OCI-M1 (cell line): ENCODE results near the gene UGDH.
"Not testable (repeated sequence)": the region's sequence is repeated elsewhere in the genome, so short reads cannot be mapped to it uniquely, and the experiment has no call there.

Experiments used
- DNase-seq: peaks from one replicate; lab custom pipeline; 2025; lab: John Stamatoyannopoulos, UW

The UGDH gene

GRCh38 chr4:39495446-39496213, 31.6 kb downstream of the UGDH start:
- peak; percentile 3 for DNase-seq

GRCh38 chr4:39494354-39494753, 32.9 kb downstream of the UGDH start:
- no peak for DNase-seq

GRCh38 chr4:39490322-39490721, 36.9 kb downstream of the UGDH start:
- no peak for DNase-seq

GRCh38 chr4:39486221-39486804, 40.9 kb downstream of the UGDH start:
- DNase-seq, result no peak

GRCh38 chr4:39484582-39485272, 42.5 kb downstream of the UGDH start:
- no peak for DNase-seq

- no peak for DNase-seq
These were observed 46.1 kb downstream of the UGDH start for GRCh38 chr4:39480902-39481695.

- no peak for DNase-seq
These were observed 47.0 kb downstream of the UGDH start for GRCh38 chr4:39480251-39480650.

GRCh38 chr4:39476187-39476895, 50.9 kb downstream of the UGDH start:
- DNase-seq, result no peak

- no peak for DNase-seq
These were observed 54.8 kb downstream of the UGDH start for GRCh38 chr4:39472396-39472795.

GRCh38 chr4:39470402-39470801, 56.8 kb downstream of the UGDH start:
- no peak for DNase-seq

GRCh38 chr4:39469429-39470077, 57.7 kb downstream of the UGDH start:
- peak; percentile 89 for DNase-seq

- DNase-seq, result no peak
These were observed 59.8 kb downstream of the UGDH start for GRCh38 chr4:39467464-39467863.

- DNase-seq, result no peak
These were observed 60.5 kb downstream of the UGDH start for GRCh38 chr4:39466747-39467146.

- peak; percentile 84 for DNase-seq
These were observed 62.2 kb downstream of the UGDH start for GRCh38 chr4:39464886-39465501.

- DNase-seq, result peak; percentile 98
These were observed 68.5 kb downstream of the UGDH start, which contains the start of the genes LIAS and RPL9 for GRCh38 chr4:39458505-39459300. Gene LIAS, plus strand, starts transcription at chr4:39459056. Its CDS starts 62 bp downstream, at chr4:39459118. Gene RPL9, minus strand, starts transcription at chr4:39458922. Its CDS starts 483 bp downstream, at chr4:39458439.

- DNase-seq, result not testable (repeated sequence)
These were observed 69.1 kb downstream of the UGDH start for GRCh38 chr4:39458161-39458504.

- DNase-seq, result no peak
These were observed 70.1 kb downstream of the UGDH start for GRCh38 chr4:39456946-39457763.

- no peak for DNase-seq
These were observed 71.8 kb downstream of the UGDH start for GRCh38 chr4:39455486-39455885.

- DNase-seq, result no peak
These were observed 73.5 kb downstream of the UGDH start for GRCh38 chr4:39453738-39454137.
